BE2C (cell line): ENCODE data around the gene LRRIQ1.
"Not testable (repeated sequence)": the region's sequence is repeated elsewhere in the genome, so short reads cannot be mapped to it uniquely, and the experiment has no call there.

Source experiments
- DNase-seq: peaks from one replicate; pipeline ENCODE4 v3.0.0-alpha.2; 2020
- H3K27me3 ChIP-seq: fragments of 250-450 bp; sonication (Bioruptor Pico); 2 replicates; pipeline ENCODE4 v1.5.1; 2020; ENCODE audit warnings: mild to moderate bottlenecking
- H3K36me3 ChIP-seq: fragments of 250-450 bp; sonication (Bioruptor Pico); 2 replicates; pipeline ENCODE4 v1.5.1; 2020; ENCODE audit warnings: mild to moderate bottlenecking
- H3K4me1 ChIP-seq: fragments of 250-450 bp; sonication (Bioruptor Pico); 2 replicates; pipeline ENCODE4 v1.5.1; 2020
- H3K4me3 ChIP-seq: 2 replicates; pipeline ENCODE4 v1.5.1; 2011; ENCODE audit warnings: low read depth, low read length
- H3K9me3 ChIP-seq: fragments of 250-450 bp; sonication (Bioruptor Pico); 2 replicates; pipeline ENCODE4 v1.5.1; 2020
- TF ChIP-seq, protein P1 (sequence below): IDR thresholded peaks from 2 replicates; pipeline ENCODE4 v1.5.1; 2012; ENCODE audit warnings: mild to moderate bottlenecking, low read depth, low read length

The LRRIQ1 gene

DNA sequence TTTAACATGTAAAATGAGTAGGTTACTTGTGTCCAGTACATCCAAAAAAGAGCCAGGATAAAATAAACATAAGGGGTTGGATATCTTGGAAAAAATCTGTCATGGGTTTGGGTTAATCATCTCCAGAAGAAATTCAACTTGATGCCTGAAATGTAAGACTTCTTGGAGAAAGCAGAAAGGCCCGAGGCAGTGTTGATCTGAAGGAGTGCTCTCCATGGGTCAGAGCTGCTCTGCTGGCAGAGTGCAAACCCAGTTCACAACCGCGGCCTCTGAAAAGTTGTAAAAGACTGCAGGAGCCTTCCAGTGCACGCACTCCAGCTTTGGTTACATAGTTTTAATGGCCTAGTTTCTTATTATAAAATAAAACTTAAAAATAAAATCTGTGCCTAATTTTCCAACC, 146.5 kb downstream of the LRRIQ1 start:
- TF ChIP-seq, protein P1, sequence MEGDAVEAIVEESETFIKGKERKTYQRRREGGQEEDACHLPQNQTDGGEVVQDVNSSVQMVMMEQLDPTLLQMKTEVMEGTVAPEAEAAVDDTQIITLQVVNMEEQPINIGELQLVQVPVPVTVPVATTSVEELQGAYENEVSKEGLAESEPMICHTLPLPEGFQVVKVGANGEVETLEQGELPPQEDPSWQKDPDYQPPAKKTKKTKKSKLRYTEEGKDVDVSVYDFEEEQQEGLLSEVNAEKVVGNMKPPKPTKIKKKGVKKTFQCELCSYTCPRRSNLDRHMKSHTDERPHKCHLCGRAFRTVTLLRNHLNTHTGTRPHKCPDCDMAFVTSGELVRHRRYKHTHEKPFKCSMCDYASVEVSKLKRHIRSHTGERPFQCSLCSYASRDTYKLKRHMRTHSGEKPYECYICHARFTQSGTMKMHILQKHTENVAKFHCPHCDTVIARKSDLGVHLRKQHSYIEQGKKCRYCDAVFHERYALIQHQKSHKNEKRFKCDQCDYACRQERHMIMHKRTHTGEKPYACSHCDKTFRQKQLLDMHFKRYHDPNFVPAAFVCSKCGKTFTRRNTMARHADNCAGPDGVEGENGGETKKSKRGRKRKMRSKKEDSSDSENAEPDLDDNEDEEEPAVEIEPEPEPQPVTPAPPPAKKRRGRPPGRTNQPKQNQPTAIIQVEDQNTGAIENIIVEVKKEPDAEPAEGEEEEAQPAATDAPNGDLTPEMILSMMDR, result no peak
- Histone ChIP-seq H3K9me3 (no peaks in the 10 kb centered on the region), H3K4me1 (no peaks in the 10 kb centered on the region), H3K36me3 (no peaks in the 10 kb centered on the region), H3K4me3 (no peak overlapping the region), H3K27me3 (no peaks in the 10 kb centered on the region)
- no peak for DNase-seq

DNA sequence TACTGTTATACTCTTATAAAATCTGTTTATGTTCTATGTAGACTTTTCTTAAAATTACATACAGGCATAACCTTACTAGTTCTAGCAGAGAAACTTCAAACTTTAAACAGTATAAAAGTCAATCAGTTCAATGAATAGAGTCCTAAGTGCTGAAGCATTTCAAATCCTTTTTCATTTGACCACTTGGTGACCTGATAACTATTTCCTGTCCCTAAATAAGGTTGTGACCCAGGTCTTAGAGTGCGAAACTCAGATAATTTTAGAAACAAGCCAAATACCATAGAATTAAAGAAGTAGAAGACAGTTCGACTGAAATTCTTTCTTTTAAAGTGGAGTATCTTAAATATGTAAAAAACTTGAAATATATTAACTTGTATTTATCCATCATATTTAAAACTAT, 147.7 kb downstream of the LRRIQ1 start:
- no peaks in the 10 kb centered on the region for H3K9me3 ChIP-seq
- H3K4me1 ChIP-seq, result no peaks in the 10 kb centered on the region
- no peak for DNase-seq
- no peaks in the 10 kb centered on the region for H3K27me3 ChIP-seq
- TF ChIP-seq, protein P1, result no peak
- no peaks in the 10 kb centered on the region for H3K36me3 ChIP-seq
- no peak overlapping the region for H3K4me3 ChIP-seq

DNA sequence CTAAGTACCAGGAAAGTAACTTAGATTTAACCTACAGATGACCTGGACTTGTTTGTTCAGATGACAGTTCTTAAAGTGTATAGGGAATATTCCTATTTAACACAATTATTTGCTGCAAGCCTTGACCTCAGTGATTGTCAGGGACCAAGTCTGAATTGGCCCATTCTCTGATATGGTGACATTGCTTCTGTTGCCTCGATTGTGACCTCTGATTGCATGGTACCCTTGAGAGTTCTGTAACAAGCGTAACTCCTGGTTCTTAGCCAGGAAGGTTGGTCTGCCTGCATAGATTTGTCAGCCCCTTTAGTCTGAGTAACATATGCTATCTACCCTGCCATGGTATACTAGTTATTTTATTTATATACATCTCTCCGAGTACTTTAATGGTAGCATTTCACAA, 150.1 kb downstream of the LRRIQ1 start:
- TF ChIP-seq, protein P1, result no peak
- DNase-seq, result no peak
- Histone ChIP-seq H3K4me1 (no peaks in the 10 kb centered on the region), H3K36me3 (no peaks in the 10 kb centered on the region), H3K4me3 (no peak overlapping the region), H3K27me3 (no peaks in the 10 kb centered on the region), H3K9me3 (no peaks in the 10 kb centered on the region)

GRCh38 chr12:85188619-85189018, 152.5 kb downstream of the LRRIQ1 start:
- no peak for DNase-seq
- no peaks in the 10 kb centered on the region for H3K9me3 ChIP-seq
- TF ChIP-seq, protein P1, result no peak
- no peak overlapping the region for H3K4me3 ChIP-seq
- no peaks in the 10 kb centered on the region for H3K36me3 ChIP-seq
- no peaks in the 10 kb centered on the region for H3K27me3 ChIP-seq
- H3K4me1 ChIP-seq, result no peaks in the 10 kb centered on the region

DNA sequence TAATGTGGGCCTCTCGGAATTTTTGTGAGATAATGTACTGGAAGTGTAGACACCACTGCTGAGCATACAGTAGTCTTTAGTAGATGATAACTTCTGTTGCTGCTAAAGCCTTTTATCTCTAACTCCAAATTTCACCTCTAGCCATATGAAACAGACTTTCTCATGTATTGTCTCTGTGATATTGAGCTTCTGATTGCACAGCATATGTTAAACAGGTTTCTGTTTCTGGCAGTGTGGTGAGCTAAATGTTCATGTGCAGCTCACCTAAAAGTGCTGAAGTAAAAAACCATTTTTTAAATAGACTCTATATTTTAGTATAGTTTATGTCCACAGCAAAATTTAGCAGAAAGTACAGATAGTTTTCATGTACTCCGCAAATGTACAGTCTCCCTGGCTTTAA, 154.6 kb downstream of the LRRIQ1 start:
- no peak for DNase-seq
- H3K36me3 ChIP-seq, result no peaks in the 10 kb centered on the region
- no peaks in the 10 kb centered on the region for H3K27me3 ChIP-seq
- no peak overlapping the region for H3K4me3 ChIP-seq
- H3K9me3 ChIP-seq, result no peaks in the 10 kb centered on the region
- TF ChIP-seq, protein P1, result no peak
- H3K4me1 ChIP-seq, result no peaks in the 10 kb centered on the region

- H3K27me3 ChIP-seq, H3K4me3 ChIP-seq, H3K9me3 ChIP-seq, H3K4me1 ChIP-seq, H3K36me3 ChIP-seq, DNase-seq: not testable (repeated sequence)
Observed at GRCh38 chr12:85203809-85204208, 167.7 kb downstream of the LRRIQ1 start.

DNA sequence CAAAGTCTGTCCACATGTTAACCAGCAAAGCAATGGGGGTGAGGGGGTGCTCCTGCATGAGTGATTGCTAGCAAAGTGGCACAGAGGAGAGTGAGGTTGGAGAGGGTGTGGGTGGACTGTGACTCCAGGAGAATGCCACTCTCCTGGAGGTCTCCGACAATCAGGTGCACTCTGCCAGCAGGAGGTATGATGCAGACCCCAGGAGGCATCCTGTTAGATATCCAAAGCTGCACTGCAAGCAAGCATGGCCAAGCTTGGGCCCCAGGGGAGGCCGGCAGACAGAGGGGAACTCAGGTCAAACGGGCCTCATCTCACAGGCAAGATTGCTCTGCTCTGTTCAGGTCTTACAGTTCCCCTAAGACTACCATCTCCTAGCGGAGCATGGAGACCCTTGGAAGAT, 170.4 kb downstream of the LRRIQ1 start:
- TF ChIP-seq, protein P1, result no peak
- no peaks in the 10 kb centered on the region for H3K36me3 ChIP-seq
- peaks cover 8% of the 10 kb centered on the region; the same call in 1 of the 2 replicates for H3K27me3 ChIP-seq
- no peaks in the 10 kb centered on the region for H3K9me3 ChIP-seq
- no peaks in the 10 kb centered on the region for H3K4me1 ChIP-seq
- no peak for DNase-seq
- no peak overlapping the region for H3K4me3 ChIP-seq

DNA sequence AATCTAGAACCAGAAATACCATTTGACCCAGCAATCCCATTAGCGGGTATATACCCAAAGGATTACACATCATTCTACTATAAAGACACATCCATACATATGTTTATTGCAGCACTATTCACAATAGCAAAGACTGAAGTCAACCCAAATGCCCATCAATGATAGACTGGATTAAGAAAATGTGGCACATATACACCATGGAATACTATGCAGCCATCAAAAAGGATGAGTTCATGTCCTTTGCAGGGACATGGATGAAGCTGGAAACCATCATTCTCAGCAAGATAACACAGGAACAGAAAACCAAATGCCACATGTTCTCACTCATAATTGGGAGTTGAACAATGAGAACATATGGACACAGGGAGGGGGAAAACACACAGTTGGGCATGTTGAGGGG, 188.2 kb downstream of the LRRIQ1 start:
- not testable (repeated sequence) for H3K4me3 ChIP-seq, DNase-seq, H3K36me3 ChIP-seq, H3K9me3 ChIP-seq, H3K27me3 ChIP-seq, H3K4me1 ChIP-seq
